Osteocyte (in vitro differentiated cells): ENCODE data around the gene DACH1. TPM values are rescaled to one million over a fixed set of nuclear protein-coding genes. Genes with fewer than 3 reads are reported as not detected.

Source experiments
- DNase-seq: peaks from one replicate; pipeline ENCODE4 v3.0.0; 2021; ENCODE audit warnings: mixed read lengths; ENCODE audit not compliant: unreplicated experiment; ENCODE audit errors: extremely low spot score
- H3K27ac Mint-ChIP-seq: one replicate; pipeline ENCODE4 v1.8.0; 2021; ENCODE audit warnings: mild to moderate bottlenecking, mixed read lengths; ENCODE audit not compliant: unreplicated experiment
- H3K27me3 Mint-ChIP-seq: one replicate; pipeline ENCODE4 v1.8.0; 2021; ENCODE audit warnings: mixed read lengths; ENCODE audit not compliant: unreplicated experiment
- H3K36me3 Mint-ChIP-seq: one replicate; pipeline ENCODE4 v1.8.0; 2021; ENCODE audit warnings: mixed read lengths; ENCODE audit not compliant: unreplicated experiment
- H3K4me1 Mint-ChIP-seq: one replicate; pipeline ENCODE4 v1.8.0; 2021; ENCODE audit warnings: mixed read lengths; ENCODE audit not compliant: unreplicated experiment
- H3K4me3 Mint-ChIP-seq: one replicate; pipeline ENCODE4 v1.8.0; 2021; ENCODE audit warnings: mild to moderate bottlenecking, moderate library complexity, mixed read lengths; ENCODE audit not compliant: unreplicated experiment
- H3K9me3 Mint-ChIP-seq: one replicate; pipeline ENCODE4 v1.8.0; 2021; ENCODE audit warnings: mixed read lengths; ENCODE audit not compliant: unreplicated experiment
- CTCF ChIP-seq: fragments of 200-600 bp; sonication (generic); IDR thresholded peaks from 2 replicates; pipeline ENCODE4 v1.5.0; 2021; ENCODE audit warnings: antibody characterized with exemption, mild to moderate bottlenecking, moderate library complexity
- total RNA-seq: library from RNA; stranded (reverse); gene quantifications from 2 replicates; pipeline ENCODE4 v1.2.1, GENCODE V29; 2021

Gene DACH1
- total RNA-seq, 1 donor from 2014 or later = 0.54 TPM

- no peaks in the 10 kb centered on the region for H3K4me1 Mint-ChIP-seq
- H3K27me3 Mint-ChIP-seq = peaks cover 4% of the 10 kb centered on the region
- H3K9me3 Mint-ChIP-seq = no peaks in the 10 kb centered on the region
- no peak for DNase-seq
- TF ChIP-seq CTCF = no peak
- H3K27ac Mint-ChIP-seq = no peak overlapping the region
- H3K4me3 Mint-ChIP-seq = no peak overlapping the region
- H3K36me3 Mint-ChIP-seq = no peaks in the 10 kb centered on the region
Observed at GRCh38 chr13:71469626-71470025, 397.4 kb downstream of the DACH1 start.

- Mint-ChIP-seq H3K4me1 (no peaks in the 10 kb centered on the region), H3K4me3 (no peak overlapping the region), H3K27me3 (no peaks in the 10 kb centered on the region), H3K36me3 (no peaks in the 10 kb centered on the region), H3K9me3 (no peaks in the 10 kb centered on the region), H3K27ac (no peak overlapping the region)
- no peak for TF ChIP-seq CTCF
- DNase-seq = no peak
Observed at GRCh38 chr13:71464686-71465085, 402.3 kb downstream of the DACH1 start.

- DNase-seq = no peak
- Mint-ChIP-seq H3K27ac (no peak overlapping the region), H3K9me3 (no peaks in the 10 kb centered on the region), H3K27me3 (no peaks in the 10 kb centered on the region), H3K4me3 (no peak overlapping the region), H3K36me3 (no peaks in the 10 kb centered on the region), H3K4me1 (no peaks in the 10 kb centered on the region)
- TF ChIP-seq CTCF = no peak
Observed at GRCh38 chr13:71461892-71462291, 405.1 kb downstream of the DACH1 start.

- Mint-ChIP-seq H3K4me3 (no peak overlapping the region), H3K27me3 (no peaks in the 10 kb centered on the region), H3K36me3 (no peaks in the 10 kb centered on the region), H3K9me3 (no peaks in the 10 kb centered on the region), H3K4me1 (no peaks in the 10 kb centered on the region), H3K27ac (no peak overlapping the region)
- DNase-seq = no peak
- TF ChIP-seq CTCF = no peak
Observed at GRCh38 chr13:71460211-71460610, 406.8 kb downstream of the DACH1 start.

GRCh38 chr13:71459708-71460107 is 407.3 kb downstream of the DACH1 start:
- no peak overlapping the region for H3K4me3 Mint-ChIP-seq
- TF ChIP-seq CTCF = no peak
- no peak for DNase-seq
- H3K4me1 Mint-ChIP-seq = no peaks in the 10 kb centered on the region
- no peaks in the 10 kb centered on the region for H3K27me3 Mint-ChIP-seq
- no peak overlapping the region for H3K27ac Mint-ChIP-seq
- no peaks in the 10 kb centered on the region for H3K9me3 Mint-ChIP-seq
- no peaks in the 10 kb centered on the region for H3K36me3 Mint-ChIP-seq
